Measurements from ENCODE around the gene DZIP1L.

DNA sequence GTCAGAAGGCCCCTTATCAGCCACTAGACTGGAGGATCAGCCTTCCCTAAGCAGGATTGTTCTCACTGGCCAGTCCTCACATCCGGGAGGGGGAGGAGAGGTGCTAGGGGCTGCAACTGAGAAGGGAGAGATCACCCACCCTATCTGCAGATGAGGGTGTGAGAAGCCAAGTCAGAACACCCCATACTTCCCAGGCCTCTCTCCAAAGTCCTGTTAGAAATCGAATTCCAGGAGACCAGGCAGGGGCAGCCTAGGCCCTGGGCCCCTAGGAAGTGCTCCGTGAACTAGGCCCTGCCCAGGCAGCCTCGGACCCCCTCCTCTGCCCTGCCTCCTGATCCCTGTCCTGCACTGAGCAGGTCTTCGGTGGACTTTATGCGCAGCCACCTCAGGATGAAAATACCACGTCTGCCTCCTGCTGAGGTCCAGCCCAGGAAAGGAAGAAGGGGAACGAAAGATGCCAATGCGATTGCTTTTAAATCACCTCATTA lies 933 bp downstream of the DZIP1L start:
- TF ChIP-seq POLR2AphosphoS5 (IDR thresholded peaks at IDR 0.05) (no peak), POLR2A (IDR thresholded peaks at IDR 0.05) (no peak)
- TF ChIP-seq, protein P1, sequence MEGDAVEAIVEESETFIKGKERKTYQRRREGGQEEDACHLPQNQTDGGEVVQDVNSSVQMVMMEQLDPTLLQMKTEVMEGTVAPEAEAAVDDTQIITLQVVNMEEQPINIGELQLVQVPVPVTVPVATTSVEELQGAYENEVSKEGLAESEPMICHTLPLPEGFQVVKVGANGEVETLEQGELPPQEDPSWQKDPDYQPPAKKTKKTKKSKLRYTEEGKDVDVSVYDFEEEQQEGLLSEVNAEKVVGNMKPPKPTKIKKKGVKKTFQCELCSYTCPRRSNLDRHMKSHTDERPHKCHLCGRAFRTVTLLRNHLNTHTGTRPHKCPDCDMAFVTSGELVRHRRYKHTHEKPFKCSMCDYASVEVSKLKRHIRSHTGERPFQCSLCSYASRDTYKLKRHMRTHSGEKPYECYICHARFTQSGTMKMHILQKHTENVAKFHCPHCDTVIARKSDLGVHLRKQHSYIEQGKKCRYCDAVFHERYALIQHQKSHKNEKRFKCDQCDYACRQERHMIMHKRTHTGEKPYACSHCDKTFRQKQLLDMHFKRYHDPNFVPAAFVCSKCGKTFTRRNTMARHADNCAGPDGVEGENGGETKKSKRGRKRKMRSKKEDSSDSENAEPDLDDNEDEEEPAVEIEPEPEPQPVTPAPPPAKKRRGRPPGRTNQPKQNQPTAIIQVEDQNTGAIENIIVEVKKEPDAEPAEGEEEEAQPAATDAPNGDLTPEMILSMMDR (IDR thresholded peaks at IDR 0.05 in 8 of 11, conservative IDR thresholded peaks at IDR 0.05 in 3 of 11) = no peak

Data from spleen (tissue), 7 donors.